Measurements from ENCODE around the gene RCAN2.

RCAN2 gene

DNA sequence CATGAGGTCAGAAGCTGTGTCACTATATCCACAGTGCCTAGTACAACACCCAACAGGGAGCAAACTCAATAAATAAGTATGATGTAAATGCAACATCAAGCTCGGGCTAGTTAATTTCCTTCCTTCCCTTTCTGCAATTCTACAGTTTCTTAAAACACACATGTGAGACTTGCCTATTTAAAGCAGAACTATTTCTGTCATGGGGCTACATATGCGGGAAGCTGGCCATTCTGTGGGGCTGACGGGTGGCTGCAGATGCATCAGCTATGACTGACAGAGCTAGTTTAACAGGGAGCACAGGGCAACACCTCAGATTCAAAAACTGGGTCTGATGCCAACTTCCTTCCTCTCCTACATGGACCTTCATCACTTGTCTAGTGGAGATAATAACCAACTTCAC is 202.4 kb downstream of the RCAN2 start:
- DNase-seq: no peak

DNA sequence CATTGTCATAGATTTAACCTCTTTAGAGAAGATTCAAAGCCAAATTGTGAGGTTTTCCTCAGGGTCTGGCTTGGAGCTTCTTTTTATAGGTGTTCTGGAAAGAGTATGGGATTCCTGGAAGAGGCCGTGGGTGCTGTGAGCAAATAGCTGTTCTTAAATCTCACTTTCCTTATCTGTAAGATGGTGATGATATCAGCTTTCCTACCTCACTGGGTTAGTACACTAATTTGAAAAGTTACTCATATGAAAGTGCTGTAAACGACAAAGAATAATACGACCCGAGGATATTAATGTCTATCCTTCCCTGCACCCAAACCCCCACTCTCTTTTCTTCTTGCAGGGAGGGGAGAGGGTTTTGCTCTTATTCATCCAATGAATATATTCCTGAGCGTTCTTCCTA is 203.6 kb downstream of the RCAN2 start:
- no peak for DNase-seq

- no peak for DNase-seq
Measured at GRCh38 chr6:46287043-46287442, 204.2 kb downstream of the RCAN2 start.

DNA sequence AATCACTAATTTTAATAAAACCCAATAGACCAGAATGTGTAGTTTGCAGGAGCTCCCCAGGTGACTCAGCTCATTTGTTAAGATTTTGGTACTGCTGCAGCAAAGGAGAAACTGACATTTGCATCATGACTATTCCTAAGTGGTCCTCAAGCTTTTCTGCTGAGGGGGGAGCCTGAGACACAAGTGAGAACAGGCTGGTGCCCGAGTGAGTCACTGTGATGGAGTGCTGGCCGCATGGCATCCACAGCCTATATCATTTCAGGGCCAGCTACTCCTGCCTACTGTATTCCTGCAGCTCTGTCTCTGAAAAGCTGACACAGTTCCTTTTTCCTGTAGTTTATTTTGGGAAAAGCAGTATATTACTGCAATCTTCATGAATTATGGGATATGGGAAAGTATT is 206.8 kb downstream of the RCAN2 start:
- DNase-seq: no peak

DNA sequence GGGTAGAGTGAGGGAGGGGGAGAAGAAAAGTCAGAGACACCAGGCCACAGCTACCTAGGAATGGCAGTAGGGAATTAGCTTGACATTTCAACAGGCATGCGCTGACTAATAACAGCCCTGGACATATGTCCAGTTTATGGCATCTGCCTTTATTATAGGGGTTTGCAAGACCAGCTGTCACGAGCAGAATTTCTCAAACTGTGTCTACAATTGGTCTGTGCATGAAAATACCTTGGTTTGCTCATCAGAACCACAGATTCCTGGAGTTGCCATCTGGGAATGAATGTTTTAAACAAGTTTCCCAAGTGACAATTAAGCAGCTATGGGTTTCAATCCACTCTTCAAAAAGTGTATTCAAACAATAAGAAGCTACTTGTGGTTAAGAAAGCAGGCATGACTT is 210.1 kb downstream of the RCAN2 start:
- no peak for DNase-seq

- DNase-seq: no peak
Measured at GRCh38 chr6:46279874-46280273, 211.4 kb downstream of the RCAN2 start.

- no peak for DNase-seq
Measured at GRCh38 chr6:46276576-46277142, 214.6 kb downstream of the RCAN2 start.

DNA sequence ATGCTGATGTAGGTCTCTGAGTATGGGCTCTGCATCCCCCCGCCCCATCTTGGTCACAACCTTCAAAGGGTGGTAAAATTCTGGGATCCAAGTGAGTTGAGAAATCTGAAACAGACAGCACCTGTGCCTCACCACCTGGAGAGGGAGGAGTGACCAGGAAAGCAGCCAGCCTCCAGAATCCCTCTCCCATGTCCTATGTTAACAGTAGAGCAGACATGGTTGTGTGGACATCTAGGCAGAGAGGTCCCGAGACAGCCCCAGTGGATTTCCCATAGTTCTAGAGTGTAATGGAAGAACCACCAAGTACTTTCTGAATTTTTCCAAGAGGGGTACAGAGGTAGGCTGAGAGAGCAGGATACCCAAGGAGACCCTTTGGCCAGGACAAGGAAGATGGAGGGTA is 216.7 kb downstream of the RCAN2 start:
- no peak for DNase-seq

DNA sequence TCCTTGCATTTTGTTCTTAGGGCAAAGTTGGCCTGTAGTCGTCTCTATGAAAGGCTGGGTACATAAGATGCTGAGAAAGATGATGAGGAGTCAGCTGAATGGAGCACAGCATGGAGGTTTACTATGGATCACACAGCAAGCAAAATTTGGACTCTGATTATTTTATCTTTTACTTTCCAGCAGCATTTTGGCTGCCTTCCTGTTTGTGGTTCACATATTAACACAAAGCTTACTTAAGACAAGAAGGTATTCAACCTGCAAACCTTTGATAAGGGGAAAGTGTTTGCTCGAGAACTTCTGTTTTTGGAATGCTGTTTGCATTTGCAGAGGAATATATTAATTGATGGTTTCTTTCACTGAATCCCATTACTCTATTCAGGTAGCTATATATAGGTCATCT is 217.3 kb downstream of the RCAN2 start:
- DNase-seq: no peak

DNA sequence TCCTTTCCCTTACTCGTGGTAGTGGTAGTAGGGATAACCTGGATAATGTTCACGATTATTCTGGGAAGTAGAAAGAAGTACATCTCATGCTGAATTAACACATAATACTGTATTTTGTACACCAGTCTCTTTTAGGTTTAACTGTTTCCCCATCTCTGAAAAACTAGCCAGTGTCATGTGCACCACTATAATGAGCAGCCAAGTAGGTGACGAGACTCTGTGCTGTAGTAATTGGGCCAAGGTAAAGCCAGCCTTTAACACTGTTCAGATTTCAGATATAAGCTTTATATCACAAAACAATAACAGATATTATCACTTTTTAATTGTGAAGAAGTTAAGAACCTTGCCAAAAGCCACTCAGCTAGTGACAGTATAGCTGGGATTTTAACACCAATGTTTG is 219.5 kb downstream of the RCAN2 start:
- DNase-seq: no peak

DNA sequence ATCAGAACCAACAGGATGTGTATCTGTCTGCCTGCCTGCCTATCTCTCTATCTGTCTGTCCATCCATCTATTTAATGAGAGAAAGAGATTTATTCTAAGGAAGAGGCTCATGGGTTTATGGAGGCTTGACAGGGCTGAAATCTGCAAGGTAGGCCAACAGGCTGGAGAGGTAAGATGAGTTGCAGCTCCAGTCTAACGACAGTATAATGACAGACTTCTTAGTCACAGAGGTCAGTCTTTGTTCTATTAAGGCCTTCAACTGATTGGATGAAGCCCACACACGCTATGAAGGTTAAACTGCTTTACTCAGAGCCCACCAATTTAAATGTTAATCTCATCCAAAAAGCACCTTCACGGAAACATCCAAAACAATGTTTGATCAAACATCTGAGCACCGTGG is 220.1 kb downstream of the RCAN2 start:
- no peak for DNase-seq

- DNase-seq: no peak
Measured at GRCh38 chr6:46270336-46270735, 220.9 kb downstream of the RCAN2 start.

GRCh38 chr6:46269447-46270229 is 221.6 kb downstream of the RCAN2 start:
- DNase-seq: no peak

DNA sequence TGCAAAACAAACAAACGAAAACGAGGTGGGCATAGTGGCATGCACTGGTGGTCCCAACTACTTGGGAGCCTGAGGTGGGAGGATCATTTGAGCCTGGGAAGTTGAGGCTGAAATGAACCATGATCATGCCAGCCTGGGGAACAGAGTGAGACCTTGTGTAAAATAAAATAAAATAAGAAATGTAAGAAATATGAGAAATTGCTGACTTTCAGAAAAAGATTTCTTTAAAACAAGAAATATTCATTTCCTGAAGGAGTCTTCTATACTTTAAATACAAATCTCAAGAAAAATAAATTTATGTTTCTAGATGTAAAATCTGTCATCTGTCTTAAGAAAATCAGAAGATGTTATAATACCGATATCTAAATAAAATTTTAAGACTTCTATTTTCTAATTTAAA is 223.7 kb downstream of the RCAN2 start:
- DNase-seq: no peak

GRCh38 chr6:46265373-46265772 is 225.9 kb downstream of the RCAN2 start:
- no peak for DNase-seq

DNA sequence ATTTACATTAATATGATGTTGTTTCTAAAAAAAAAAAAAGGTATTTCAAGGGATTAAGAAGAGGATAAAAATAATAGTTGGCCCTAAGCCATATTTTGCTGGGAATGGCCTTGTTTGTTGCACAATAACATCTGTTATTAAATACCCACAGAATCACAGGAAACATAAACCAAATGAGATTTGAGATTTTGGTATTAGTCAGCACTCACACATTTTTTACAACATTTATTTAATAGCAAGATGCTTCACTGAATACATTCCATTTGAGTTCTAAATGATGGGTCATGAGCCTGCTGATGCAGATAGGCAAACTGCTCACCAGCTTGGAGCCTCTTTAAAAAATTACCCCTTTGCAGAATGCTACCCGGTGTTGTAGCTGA is 227.6 kb downstream of the RCAN2 start:
- DNase-seq: no peak

GRCh38 chr6:46262928-46263706 is 228.1 kb downstream of the RCAN2 start:
- DNase-seq: no peak

GRCh38 chr6:46258249-46258648 is 233.0 kb downstream of the RCAN2 start:
- no peak for DNase-seq

- DNase-seq: no peak
Measured at GRCh38 chr6:46255528-46255927, 235.7 kb downstream of the RCAN2 start.

- no peak for DNase-seq
Measured at GRCh38 chr6:46254946-46255345, 236.3 kb downstream of the RCAN2 start.

DNA sequence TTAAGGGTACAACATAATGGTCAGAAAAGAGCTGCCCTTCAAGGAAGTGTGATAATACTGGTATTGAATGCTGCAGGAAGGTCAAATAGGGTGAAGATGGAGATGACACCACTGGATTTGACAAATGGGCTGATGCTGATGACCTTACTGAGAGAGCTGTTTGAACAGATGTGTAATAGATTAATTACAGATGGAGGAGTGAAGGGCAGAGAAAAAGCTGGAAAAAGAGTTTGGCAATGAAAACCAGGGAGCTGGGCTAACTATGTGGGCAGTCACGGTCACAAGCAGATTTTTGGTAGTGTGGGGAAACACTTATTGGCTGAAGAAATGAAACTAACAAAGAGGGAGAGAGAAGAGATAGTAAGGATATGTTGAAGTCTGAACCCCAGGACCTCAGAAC is 236.9 kb downstream of the RCAN2 start:
- DNase-seq: no peak

GRCh38 chr6:46251583-46252339 is 239.5 kb downstream of the RCAN2 start:
- no peak for DNase-seq

GRCh38 chr6:46248143-46248542 is 243.1 kb downstream of the RCAN2 start:
- DNase-seq: no peak

Data from suppressor macrophage treated with lipopolysaccharide for 1 hour (primary cell).